HFFc6 (cell line): Measurements from ENCODE around the gene FURIN. TPM values are rescaled to one million over a fixed set of nuclear protein-coding genes. Genes with fewer than 3 reads are reported as not detected.
A peak's percentile ranks its signal among the peaks of the same experiment; 100 is the strongest.
"Not testable (repeated sequence)": the region's sequence is repeated elsewhere in the genome, so short reads cannot be mapped to it uniquely, and the experiment has no call there.

Experiments used
- DNase-seq: peaks from one replicate; pipeline ENCODE4 v3.0.0-alpha.2; 2018
- H3K27ac Mint-ChIP-seq: 2 replicates; pipeline ENCODE4 v1.8.0; 2020; ENCODE audit warnings: mild to moderate bottlenecking, mixed read lengths
- H3K27me3 Mint-ChIP-seq: 2 replicates; pipeline ENCODE4 v1.8.0; 2021; ENCODE audit warnings: mild to moderate bottlenecking, moderate library complexity, mixed read lengths; ENCODE audit not compliant: insufficient read depth
- H3K36me3 Mint-ChIP-seq: 2 replicates; pipeline ENCODE4 v1.8.0; 2021; ENCODE audit warnings: low read depth, mixed read lengths
- H3K4me1 Mint-ChIP-seq: 2 replicates; pipeline ENCODE4 v1.8.0; 2020; ENCODE audit warnings: low read depth, mixed read lengths
- H3K4me3 Mint-ChIP-seq: 2 replicates; pipeline ENCODE4 v1.8.0; 2020; ENCODE audit warnings: mild to moderate bottlenecking, moderate library complexity, mixed read lengths
- H3K9me3 Mint-ChIP-seq: 2 replicates; pipeline ENCODE4 v1.8.0; 2020; ENCODE audit warnings: mild to moderate bottlenecking, mixed read lengths
- CTCF ChIP-seq: fragments of 200-600 bp; sonication (generic); IDR thresholded peaks from 2 replicates; pipeline ENCODE4 v1.5.0; 2021; ENCODE audit warnings: antibody characterized with exemption, mild to moderate bottlenecking
- total RNA-seq, 6 experiments: library from RNA; stranded (reverse); fragmentation: NEBNext Ultra II Directional; extraction: Animal tissue kit (Norgen Biotek cat#: 25700); gene quantifications; 2 replicates in 1 of 6; 3 replicates in 5 of 6; pipeline ENCODE4 v1.2.3, GENCODE V29; 2021

Gene FURIN
- total RNA-seq, 6 experiments from 2014 or later = 68.9 to 79.4 (median 74.6) TPM

GRCh38 chr15:90845201-90845949 lies 23.0 kb upstream of the FURIN start:
- Mint-ChIP-seq H3K27me3 (peaks cover 2% of the 10 kb centered on the region), H3K36me3 (no peaks in the 10 kb centered on the region), H3K4me3 (no peak overlapping the region), H3K4me1 (peaks cover 12% of the 10 kb centered on the region), H3K27ac (peak overlapping the region; percentile 86), H3K9me3 (no peaks in the 10 kb centered on the region)
- peak; percentile 85 for DNase-seq
- TF ChIP-seq CTCF = no peak

GRCh38 chr15:90849424-90849823 lies 19.0 kb upstream of the FURIN start:
- not testable (repeated sequence) for H3K9me3 Mint-ChIP-seq, H3K27ac Mint-ChIP-seq, H3K27me3 Mint-ChIP-seq, H3K4me3 Mint-ChIP-seq, DNase-seq, H3K36me3 Mint-ChIP-seq
- H3K4me1 Mint-ChIP-seq = peaks cover 30% of the 10 kb centered on the region

GRCh38 chr15:90851114-90851513 lies 17.3 kb upstream of the FURIN start:
- no peak for DNase-seq
- peaks cover 18% of the 10 kb centered on the region for H3K4me1 Mint-ChIP-seq
- TF ChIP-seq CTCF = no peak
- H3K27me3 Mint-ChIP-seq = peaks cover 2% of the 10 kb centered on the region
- H3K27ac Mint-ChIP-seq = no peak overlapping the region
- no peaks in the 10 kb centered on the region for H3K9me3 Mint-ChIP-seq
- H3K36me3 Mint-ChIP-seq = no peaks in the 10 kb centered on the region
- no peak overlapping the region for H3K4me3 Mint-ChIP-seq

- no peak for DNase-seq
- no peak overlapping the region for H3K4me3 Mint-ChIP-seq
- no peak overlapping the region for H3K27ac Mint-ChIP-seq
- no peaks in the 10 kb centered on the region for H3K9me3 Mint-ChIP-seq
- H3K27me3 Mint-ChIP-seq = peaks cover 2% of the 10 kb centered on the region
- H3K36me3 Mint-ChIP-seq = no peaks in the 10 kb centered on the region
- H3K4me1 Mint-ChIP-seq = peaks cover 18% of the 10 kb centered on the region
- TF ChIP-seq CTCF = no peak
These were observed 16.4 kb upstream of the FURIN start for GRCh38 chr15:90851940-90852339.

GRCh38 chr15:90855139-90855538 lies 13.2 kb upstream of the FURIN start:
- no peak for DNase-seq

More at GRCh38 chr15:90855139-90855538, 13.2 kb upstream of the FURIN start:
- TF ChIP-seq CTCF = no peak
- H3K9me3 Mint-ChIP-seq = no peaks in the 10 kb centered on the region
- no peaks in the 10 kb centered on the region for H3K36me3 Mint-ChIP-seq
- H3K27ac Mint-ChIP-seq = no peak overlapping the region
- no peak overlapping the region for H3K4me3 Mint-ChIP-seq
- H3K4me1 Mint-ChIP-seq = peaks cover 29% of the 10 kb centered on the region
- no peaks in the 10 kb centered on the region; the same call in 1 of the 2 replicates for H3K27me3 Mint-ChIP-seq
